CD14-positive monocyte (primary cell): ENCODE results near the gene ERFL. TPM values are rescaled to one million over a fixed set of nuclear protein-coding genes. Genes with fewer than 3 reads are reported as not detected.

Experiments used
- DNase-seq, 3 donors: peaks; one replicate each; pipeline ENCODE4 v3.0.0-alpha.2; 2011 to 2022
- H2AFZ ChIP-seq: 2 replicates; pipeline ENCODE4 v1.6.0; 2012; ENCODE audit warnings: mild to moderate bottlenecking, low read depth, low read length, inconsistent platforms; ENCODE audit not compliant: insufficient read depth, poor library complexity, severe bottlenecking
- H3K27ac ChIP-seq, 2 donors: 1 replicate in 1 of 2; 2 replicates in 1 of 2; pipeline ENCODE4 v1.5.1; 2012 to 2013; ENCODE audit warnings: low read length in 2 of 2, control low read depth in 1 of 2, inconsistent platforms in 1 of 2, low read depth in 1 of 2, mild to moderate bottlenecking in 1 of 2
- H3K27me3 ChIP-seq, 2 donors: one replicate each; pipeline versions ENCODE4 v1.6.0 to v1.6.1; 2011 to 2013; ENCODE audit warnings: low read length in 2 of 2; ENCODE audit not compliant: control insufficient read depth in 2 of 2, insufficient read depth in 2 of 2
- H3K36me3 ChIP-seq, 2 donors: replicated peaks in 1 of 2; 1 replicate in 1 of 2; 2 replicates in 1 of 2; pipeline versions ENCODE4 v1.5.1 to v1.6.1; 2012 to 2013; ENCODE audit warnings: low read length in 2 of 2, control low read depth in 1 of 2, inconsistent platforms in 1 of 2, mild to moderate bottlenecking in 1 of 2; ENCODE audit not compliant: insufficient read depth in 2 of 2, control insufficient read depth in 1 of 2
- H3K4me1 ChIP-seq, 2 donors: 1 replicate in 1 of 2; 2 replicates in 1 of 2; pipeline versions ENCODE4 v1.5.1 to v1.6.1; 2012 to 2013; ENCODE audit warnings: low read length in 2 of 2, control low read depth in 1 of 2, inconsistent platforms in 1 of 2, mild to moderate bottlenecking in 1 of 2, moderate library complexity in 1 of 2; ENCODE audit not compliant: insufficient read depth in 2 of 2, control insufficient read depth in 1 of 2
- H3K4me2 ChIP-seq: replicated peaks from 2 replicates; pipeline ENCODE3; 2012; ENCODE audit warnings: low read length, moderate library complexity, mild to moderate bottlenecking; ENCODE audit not compliant: poor library complexity, severe bottlenecking; ENCODE audit errors: extremely low read depth
- H3K4me3 ChIP-seq, 3 experiments: fragments of 200-600 bp in 1 of 3; sonication (generic) in 1 of 3; replicated peaks in 1 of 3; 1 replicate in 2 of 3; 2 replicates in 1 of 3; pipeline ENCODE4 v1.5.1; 2011 to 2013; ENCODE audit warnings: low read length in 3 of 3, mild to moderate bottlenecking in 3 of 3, control low read depth in 2 of 3, low read depth in 2 of 3, inconsistent platforms in 1 of 3, moderate library complexity in 1 of 3
- H3K79me2 ChIP-seq: 2 replicates; pipeline ENCODE4 v1.6.0; 2012; ENCODE audit warnings: mild to moderate bottlenecking, control low read depth, inconsistent platforms, low read length, moderate library complexity; ENCODE audit not compliant: insufficient read depth
- H3K9ac ChIP-seq: 2 replicates; pipeline ENCODE4 v1.6.0; 2017; ENCODE audit warnings: low read length, mild to moderate bottlenecking; ENCODE audit not compliant: insufficient read depth, poor library complexity, severe bottlenecking
- H3K9me3 ChIP-seq, 2 donors: replicated peaks in 1 of 2; 1 replicate in 1 of 2; 2 replicates in 1 of 2; pipeline versions ENCODE4 v1.5.1 to v1.6.1; 2012 to 2013; ENCODE audit warnings: low read length in 2 of 2, control low read depth in 1 of 2; ENCODE audit not compliant: control insufficient read depth in 1 of 2, insufficient read depth in 1 of 2
- H4K20me1 ChIP-seq: 2 replicates; pipeline ENCODE4 v1.6.0; 2012; ENCODE audit warnings: mild to moderate bottlenecking, low read length, control low read depth, moderate library complexity; ENCODE audit not compliant: insufficient read depth
- H3K27ac Mint-ChIP-seq, 7 donors: one replicate each; pipeline ENCODE4 v1.8.0; 2020; ENCODE audit warnings: mild to moderate bottlenecking in 7 of 7, mixed read lengths in 7 of 7, moderate library complexity in 6 of 7, inconsistent platforms in 2 of 7
- H3K27me3 Mint-ChIP-seq, 3 donors: one replicate each; pipeline ENCODE4 v1.8.0; 2021 to 2022; ENCODE audit warnings: low read depth in 3 of 3, mild to moderate bottlenecking in 3 of 3, mixed read lengths in 3 of 3, moderate library complexity in 3 of 3, inconsistent platforms in 1 of 3
- H3K36me3 Mint-ChIP-seq, 2 donors: one replicate each; pipeline ENCODE4 v1.8.0; 2020; ENCODE audit warnings: mixed read lengths in 2 of 2, inconsistent platforms in 1 of 2, mild to moderate bottlenecking in 1 of 2
- H3K4me1 Mint-ChIP-seq: one replicate; pipeline ENCODE4 v1.8.0; 2020; ENCODE audit warnings: mild to moderate bottlenecking, mixed read lengths
- H3K4me3 Mint-ChIP-seq, 2 donors: one replicate each; pipeline ENCODE4 v1.8.0; 2020; ENCODE audit warnings: mild to moderate bottlenecking in 2 of 2, mixed read lengths in 2 of 2, moderate library complexity in 1 of 2
- H3K9me3 Mint-ChIP-seq, 7 donors: one replicate each; pipeline ENCODE4 v1.8.0; 2020 to 2022; ENCODE audit warnings: mixed read lengths in 7 of 7, mild to moderate bottlenecking in 6 of 7, moderate library complexity in 6 of 7, inconsistent platforms in 2 of 7
- WGBS: methylation state at CpG from one replicate; pipeline ENCODE4 v1.1.5; 2013; ENCODE audit warnings: missing lambda C conversion rate; ENCODE audit not compliant: insufficient coverage; 5-methylcytosine and 5-hydroxymethylcytosine counted together
- intact Hi-C, 2 donors: fragments of 100-400 bp; cut with micrococcal nuclease; formaldehyde crosslinking; loops; one replicate each; pipeline versions ENCODE4 v1.15.0 to v1.15.1; 2023
- polyA plus RNA-seq, 3 donors: library from polyadenylated mRNA; depleted of rRNA in 1 of 3; unstranded in 2 of 3; stranded (reverse) in 1 of 3; fragments of 300-500 nt in 2 of 3; fragments of >200 nt in 1 of 3; fragmentation: Illumina TruSeq in 2 of 3; gene quantifications; 1 replicate in 2 of 3; 2 replicates in 1 of 3; pipeline ENCODE4 v1.2.3, GENCODE V29; 2012 to 2021
- TF ChIP-seq, protein P1 (sequence below): fragments of 200-600 bp; IDR thresholded peaks from one replicate; pipeline ENCODE4 v1.8.0; 2022; ENCODE audit warnings: antibody characterized with exemption, mild to moderate bottlenecking

ERFL gene
- polyA plus RNA-seq, 3 donors, result not detected

DNA sequence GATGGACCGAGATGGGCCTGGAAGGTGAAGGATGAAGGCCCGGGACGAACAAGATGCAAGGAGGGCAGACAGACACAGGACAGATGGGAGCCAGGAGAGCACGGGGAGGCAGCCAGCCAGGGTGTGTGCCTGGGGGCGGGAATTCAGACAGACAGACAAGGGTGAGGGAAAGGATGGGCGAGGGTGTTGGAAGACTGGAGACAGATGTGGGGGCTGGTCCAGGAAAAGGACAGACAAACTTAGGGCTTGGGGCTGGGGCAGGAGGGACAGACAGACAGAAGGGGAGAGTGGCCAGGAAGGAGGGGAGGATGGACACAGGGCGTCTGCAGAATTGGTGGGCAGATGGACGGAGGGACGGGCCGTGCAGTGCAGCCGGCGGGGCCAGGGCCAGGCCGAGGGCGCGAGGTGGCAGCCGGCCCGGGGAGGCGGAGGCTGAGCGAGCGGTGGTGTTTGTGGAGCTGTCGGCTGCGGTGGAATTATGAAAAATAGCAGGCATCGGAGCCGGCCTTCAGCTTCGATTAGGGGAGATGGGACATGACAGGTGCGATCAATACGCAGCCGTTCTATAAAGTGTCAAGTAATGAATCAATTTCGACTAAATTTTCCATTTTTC lies 4.6 kb upstream of the ERFL start:
- Histone ChIP-seq H3K36me3 (no peaks in the 10 kb centered on the region), H3K27me3 (peaks cover 23 to 64% of the 10 kb centered on the region in 2 donors), H3K4me1 (peaks cover 4 to 15% of the 10 kb centered on the region in 2 donors), H4K20me1 (no peaks in the 10 kb centered on the region), H3K9me3 (peaks cover 0 to 24% of the 10 kb centered on the region in 2 donors), H3K79me2 (no peaks in the 10 kb centered on the region), H3K27ac (no peak overlapping the region), H3K9ac (no peak overlapping the region), H3K4me3 (no peak overlapping the region), H3K4me2 (no peak overlapping the region), H2AFZ (no peak overlapping the region)
- DNase-seq, result no peak
- intact Hi-C loops, result loop anchor here in 1 of 2 donors (5.0 kb wide), 1 partner anchor 51 kb away; the partner anchor contains the start of gene ARHGEF1
- WGBS, result 91% methylated on average over 27 of the region's 29 CpGs
- Mint-ChIP-seq H3K9me3 (peaks cover 0 to 16% (median 2%) of the 10 kb centered on the region in 7 donors), H3K36me3 (peaks cover 0 to 8% of the 10 kb centered on the region in 2 donors), H3K27ac (no peak overlapping the region), H3K27me3 (peaks cover 17 to 75% (median 63%) of the 10 kb centered on the region in 3 donors), H3K4me1 (peaks cover 22% of the 10 kb centered on the region), H3K4me3 (peak overlapping the region in 1 of 2 donors; percentile 62)
- TF ChIP-seq, protein P1, sequence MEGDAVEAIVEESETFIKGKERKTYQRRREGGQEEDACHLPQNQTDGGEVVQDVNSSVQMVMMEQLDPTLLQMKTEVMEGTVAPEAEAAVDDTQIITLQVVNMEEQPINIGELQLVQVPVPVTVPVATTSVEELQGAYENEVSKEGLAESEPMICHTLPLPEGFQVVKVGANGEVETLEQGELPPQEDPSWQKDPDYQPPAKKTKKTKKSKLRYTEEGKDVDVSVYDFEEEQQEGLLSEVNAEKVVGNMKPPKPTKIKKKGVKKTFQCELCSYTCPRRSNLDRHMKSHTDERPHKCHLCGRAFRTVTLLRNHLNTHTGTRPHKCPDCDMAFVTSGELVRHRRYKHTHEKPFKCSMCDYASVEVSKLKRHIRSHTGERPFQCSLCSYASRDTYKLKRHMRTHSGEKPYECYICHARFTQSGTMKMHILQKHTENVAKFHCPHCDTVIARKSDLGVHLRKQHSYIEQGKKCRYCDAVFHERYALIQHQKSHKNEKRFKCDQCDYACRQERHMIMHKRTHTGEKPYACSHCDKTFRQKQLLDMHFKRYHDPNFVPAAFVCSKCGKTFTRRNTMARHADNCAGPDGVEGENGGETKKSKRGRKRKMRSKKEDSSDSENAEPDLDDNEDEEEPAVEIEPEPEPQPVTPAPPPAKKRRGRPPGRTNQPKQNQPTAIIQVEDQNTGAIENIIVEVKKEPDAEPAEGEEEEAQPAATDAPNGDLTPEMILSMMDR, result no peak

DNA sequence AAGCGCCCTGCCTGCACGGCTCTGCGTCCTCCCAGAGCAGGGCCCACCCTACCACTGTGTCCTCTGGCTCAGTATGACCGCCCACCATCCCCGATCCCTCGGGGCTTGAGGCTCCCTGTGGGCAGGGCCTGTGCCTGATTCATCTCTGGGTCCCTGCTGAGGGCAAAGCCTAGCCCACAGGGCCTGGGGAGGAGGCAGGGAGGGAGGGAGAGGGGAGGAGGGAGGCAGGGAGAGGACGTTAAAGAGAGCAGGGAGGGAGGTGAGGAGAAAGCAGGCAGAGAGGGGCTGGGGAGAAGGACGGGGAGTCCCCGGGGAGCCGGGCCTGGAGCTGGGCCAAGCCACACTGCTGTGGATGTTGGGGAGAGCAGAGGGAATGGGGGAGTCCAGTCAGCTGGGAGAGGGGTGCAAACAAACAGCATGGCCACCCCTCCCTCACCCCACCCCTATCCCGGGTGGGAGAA lies 4.0 kb upstream of the ERFL start:
- Histone ChIP-seq H2AFZ (no peak overlapping the region), H3K4me1 (peaks cover 4 to 15% of the 10 kb centered on the region in 2 donors), H3K4me3 (no peak overlapping the region), H3K9me3 (peaks cover 0 to 24% of the 10 kb centered on the region in 2 donors), H3K4me2 (no peak overlapping the region), H4K20me1 (no peaks in the 10 kb centered on the region), H3K27ac (no peak overlapping the region), H3K9ac (no peak overlapping the region), H3K79me2 (no peaks in the 10 kb centered on the region), H3K36me3 (no peaks in the 10 kb centered on the region), H3K27me3 (peaks cover 27 to 65% of the 10 kb centered on the region in 2 donors)
- Mint-ChIP-seq H3K27ac (no peak overlapping the region), H3K36me3 (peaks cover 0 to 8% of the 10 kb centered on the region in 2 donors), H3K9me3 (peaks cover 0 to 16% (median 2%) of the 10 kb centered on the region in 7 donors), H3K27me3 (peaks cover 12 to 71% (median 60%) of the 10 kb centered on the region in 3 donors), H3K4me1 (peaks cover 22% of the 10 kb centered on the region), H3K4me3 (no peak overlapping the region)
- intact Hi-C loops, result loop anchor here in 1 of 2 donors (5.0 kb wide), 1 partner anchor 50 kb away; the partner anchor contains the start of gene ARHGEF1
- DNase-seq, result no peak
- TF ChIP-seq, protein P1, result no peak
- 69% methylated on average over 4 of the region's 11 CpGs for WGBS
